ENCODE results near the gene GPR32. TPM values are rescaled to one million over a fixed set of nuclear protein-coding genes. Genes with fewer than 3 reads are reported as not detected.
"Not testable (repeated sequence)": the region's sequence is repeated elsewhere in the genome, so short reads cannot be mapped to it uniquely, and the experiment has no call there.

GPR32 gene
- total RNA-seq, 3 donors from 2014 or later (not counting 1 experiment from before 2014, with no cell fraction given) = not detected

DNA sequence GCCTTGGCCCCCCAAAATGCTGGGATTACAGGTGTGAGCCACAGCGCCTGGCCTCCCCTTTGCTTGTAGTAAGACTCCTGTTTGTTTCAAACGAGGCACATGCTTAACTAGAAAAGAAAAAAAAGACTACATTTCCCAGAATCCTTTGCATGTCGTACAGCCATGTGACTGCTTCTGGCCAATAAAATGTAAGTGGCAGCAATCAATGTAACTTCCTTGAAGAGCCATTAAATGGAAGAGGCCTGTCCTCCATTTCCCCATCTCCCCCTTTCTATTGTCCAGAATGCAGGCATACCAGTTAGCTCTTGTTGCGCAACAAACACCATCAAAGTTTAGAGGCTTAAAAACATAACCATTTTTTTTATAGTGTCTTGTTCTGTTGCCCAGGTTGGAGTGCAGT is 10.4 kb upstream of the GPR32 start:
- no peaks in the 10 kb centered on the region for H3K27me3 ChIP-seq (ENCODE audit: control insufficient read depth, insufficient read depth, low read length)
- DNase-seq (peak in 1 of 2 donors; percentile 23), ATAC-seq (no peak)
- intact Hi-C loops (cut with micrococcal nuclease) = no loop called here
- no peak overlapping the region for H3K4me3 Mint-ChIP-seq
- H3K4me1 Mint-ChIP-seq = no peaks in the 10 kb centered on the region
- WGBS (ENCODE audit: insufficient coverage) = 56% methylated on average over 4 of the region's 4 CpGs
- TF ChIP-seq CTCF (IDR thresholded peaks at IDR 0.05) = no peak
- H3K36me3 Mint-ChIP-seq = no peaks in the 10 kb centered on the region
- no peak overlapping the region for H3K27ac ChIP-seq (ENCODE audit: low read length)
- no peaks in the 10 kb centered on the region for H3K36me3 ChIP-seq (ENCODE audit: control insufficient read depth, insufficient read depth, low read length)
- H3K27ac Mint-ChIP-seq = no peak overlapping the region
- H3K27me3 Mint-ChIP-seq (ENCODE audit: low read depth in 2 of 2) = peaks cover 7% of the 10 kb centered on the region in 2 donors
- H3K9me3 ChIP-seq (ENCODE audit: control insufficient read depth, insufficient read depth, low read length) = no peaks in the 10 kb centered on the region
- no peaks in the 10 kb centered on the region for H3K4me1 ChIP-seq (ENCODE audit: control insufficient read depth, insufficient read depth, low read length)
- no peak overlapping the region for H3K4me3 ChIP-seq (ENCODE audit: low read length)
- no peaks in the 10 kb centered on the region for H3K9me3 Mint-ChIP-seq

DNA sequence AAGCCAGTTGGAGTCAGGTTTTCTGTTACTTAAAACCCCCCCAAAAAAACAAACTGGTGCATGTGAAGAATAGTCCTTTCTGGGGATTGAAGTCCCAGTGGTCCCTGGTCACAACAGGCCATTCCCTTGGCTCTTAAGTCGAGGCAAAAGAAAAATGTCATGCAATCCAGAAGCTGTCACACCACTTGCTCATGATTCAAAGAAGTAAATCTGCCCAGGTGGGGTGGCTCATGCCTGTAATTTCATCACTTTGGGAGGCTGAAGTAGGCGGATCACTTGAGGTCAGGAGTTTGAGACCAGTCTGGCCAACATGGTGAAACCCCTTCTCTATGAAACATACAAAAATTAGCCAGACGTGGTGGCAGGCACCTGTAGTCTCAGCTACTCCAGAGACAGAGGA is 8.8 kb upstream of the GPR32 start:
- DNase-seq; H3K27me3 ChIP-seq (ENCODE audit: control insufficient read depth, insufficient read depth, low read length); H3K27ac Mint-ChIP-seq; H3K4me1 Mint-ChIP-seq; H3K4me1 ChIP-seq (ENCODE audit: control insufficient read depth, insufficient read depth, low read length); H3K36me3 Mint-ChIP-seq; H3K4me3 ChIP-seq (ENCODE audit: low read length); H3K9me3 Mint-ChIP-seq; intact Hi-C loops (cut with micrococcal nuclease); ATAC-seq; H3K27ac ChIP-seq (ENCODE audit: low read length); H3K36me3 ChIP-seq (ENCODE audit: control insufficient read depth, insufficient read depth, low read length); H3K27me3 Mint-ChIP-seq (ENCODE audit: low read depth in 2 of 2); H3K9me3 ChIP-seq (ENCODE audit: control insufficient read depth, insufficient read depth, low read length); H3K4me3 Mint-ChIP-seq: not testable (repeated sequence)
- 61% methylated on average over 3 of the region's 3 CpGs for WGBS (ENCODE audit: insufficient coverage)

DNA sequence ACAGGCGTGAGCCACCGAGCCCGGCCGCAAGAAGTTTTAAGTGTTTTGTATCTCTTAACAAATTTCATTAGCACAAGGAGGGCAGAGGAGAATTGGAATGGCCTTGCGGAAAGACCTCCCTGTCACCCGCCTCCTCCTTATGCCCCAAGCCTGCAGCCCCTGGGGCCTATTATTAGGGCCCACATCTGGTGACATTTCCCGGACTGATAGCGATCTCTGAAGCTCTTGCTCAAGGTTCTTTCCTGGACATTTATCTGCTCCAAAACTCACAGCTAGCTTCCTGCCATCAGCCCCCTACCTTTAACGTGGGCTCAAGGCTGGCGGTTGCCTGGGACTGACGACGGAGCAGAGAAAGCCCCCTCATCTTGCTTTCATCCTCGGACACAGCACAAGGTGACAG is 6.7 kb upstream of the GPR32 start:
- ATAC-seq; H3K4me1 Mint-ChIP-seq; intact Hi-C loops (cut with micrococcal nuclease); DNase-seq; H3K4me3 ChIP-seq (ENCODE audit: low read length); H3K27me3 Mint-ChIP-seq (ENCODE audit: low read depth in 2 of 2); H3K27ac ChIP-seq (ENCODE audit: low read length); H3K36me3 Mint-ChIP-seq; H3K4me3 Mint-ChIP-seq; H3K4me1 ChIP-seq (ENCODE audit: control insufficient read depth, insufficient read depth, low read length); H3K27ac Mint-ChIP-seq; H3K36me3 ChIP-seq (ENCODE audit: control insufficient read depth, insufficient read depth, low read length); H3K27me3 ChIP-seq (ENCODE audit: control insufficient read depth, insufficient read depth, low read length); H3K9me3 Mint-ChIP-seq; H3K9me3 ChIP-seq (ENCODE audit: control insufficient read depth, insufficient read depth, low read length): not testable (repeated sequence)
- WGBS (ENCODE audit: insufficient coverage) = 86% methylated on average over 4 of the region's 13 CpGs

DNA sequence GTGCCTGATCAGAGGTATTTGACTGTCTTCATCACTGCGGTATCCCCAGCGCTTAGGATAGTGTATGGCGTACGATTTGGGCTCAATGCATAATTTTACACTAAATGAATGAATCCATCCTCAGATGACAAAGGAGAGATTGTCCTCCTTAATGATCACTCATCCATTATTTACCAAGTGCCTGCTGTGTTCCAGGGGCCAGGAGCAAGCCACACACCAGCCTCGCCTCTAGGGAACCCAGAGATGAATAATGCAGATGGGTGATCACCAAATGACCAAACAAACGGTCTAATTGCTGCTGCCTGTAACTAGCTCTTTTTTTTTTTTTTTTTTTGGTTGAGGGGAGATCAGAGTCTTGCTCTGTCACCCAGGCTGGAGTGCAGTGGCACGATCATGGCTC is 5.9 kb upstream of the GPR32 start:
- Histone ChIP-seq H3K4me1 (ENCODE audit: control insufficient read depth, insufficient read depth, low read length) (no peaks in the 10 kb centered on the region), H3K36me3 (ENCODE audit: control insufficient read depth, insufficient read depth, low read length) (no peaks in the 10 kb centered on the region), H3K27me3 (ENCODE audit: control insufficient read depth, insufficient read depth, low read length) (no peaks in the 10 kb centered on the region), H3K9me3 (ENCODE audit: control insufficient read depth, insufficient read depth, low read length) (no peaks in the 10 kb centered on the region), H3K27ac (ENCODE audit: low read length) (no peak overlapping the region), H3K4me3 (ENCODE audit: low read length) (no peak overlapping the region)
- DNase-seq (no peak), ATAC-seq (no peak)
- no peaks in the 10 kb centered on the region for H3K36me3 Mint-ChIP-seq
- H3K9me3 Mint-ChIP-seq = no peaks in the 10 kb centered on the region
- no peak overlapping the region for H3K4me3 Mint-ChIP-seq
- 86% methylated on average over 7 of the region's 7 CpGs for WGBS (ENCODE audit: insufficient coverage)
- TF ChIP-seq CTCF (IDR thresholded peaks at IDR 0.05) = no peak
- intact Hi-C loops (cut with micrococcal nuclease) = no loop called here
- H3K27ac Mint-ChIP-seq = no peak overlapping the region
- peaks cover 4 to 7% of the 10 kb centered on the region in 2 donors for H3K27me3 Mint-ChIP-seq (ENCODE audit: low read depth in 2 of 2)
- H3K4me1 Mint-ChIP-seq = no peaks in the 10 kb centered on the region

GRCh38 chr19:50766746-50767145 is 3.5 kb upstream of the GPR32 start:
- intact Hi-C loops (cut with micrococcal nuclease); H3K36me3 ChIP-seq (ENCODE audit: control insufficient read depth, insufficient read depth, low read length); H3K4me1 ChIP-seq (ENCODE audit: control insufficient read depth, insufficient read depth, low read length); H3K27me3 ChIP-seq (ENCODE audit: control insufficient read depth, insufficient read depth, low read length); H3K9me3 Mint-ChIP-seq; H3K4me3 ChIP-seq (ENCODE audit: low read length); ATAC-seq; H3K27me3 Mint-ChIP-seq (ENCODE audit: low read depth in 2 of 2); DNase-seq; H3K4me1 Mint-ChIP-seq; H3K27ac ChIP-seq (ENCODE audit: low read length); H3K36me3 Mint-ChIP-seq; H3K9me3 ChIP-seq (ENCODE audit: control insufficient read depth, insufficient read depth, low read length); H3K4me3 Mint-ChIP-seq; H3K27ac Mint-ChIP-seq: not testable (repeated sequence)
- 87% methylated on average over 10 of the region's 12 CpGs for WGBS (ENCODE audit: insufficient coverage)

- H3K9me3 ChIP-seq (ENCODE audit: control insufficient read depth, insufficient read depth, low read length); DNase-seq; H3K27me3 Mint-ChIP-seq (ENCODE audit: low read depth in 2 of 2); intact Hi-C loops (cut with micrococcal nuclease); H3K4me3 Mint-ChIP-seq; ATAC-seq; H3K4me1 Mint-ChIP-seq; H3K4me3 ChIP-seq (ENCODE audit: low read length); H3K27ac ChIP-seq (ENCODE audit: low read length); H3K27me3 ChIP-seq (ENCODE audit: control insufficient read depth, insufficient read depth, low read length); H3K4me1 ChIP-seq (ENCODE audit: control insufficient read depth, insufficient read depth, low read length); H3K9me3 Mint-ChIP-seq; H3K36me3 ChIP-seq (ENCODE audit: control insufficient read depth, insufficient read depth, low read length); H3K27ac Mint-ChIP-seq; H3K36me3 Mint-ChIP-seq: not testable (repeated sequence)
- 77% methylated on average over 5 of the region's 5 CpGs for WGBS (ENCODE audit: insufficient coverage)
These were observed 3.0 kb upstream of the GPR32 start for GRCh38 chr19:50767263-50767662.

Data from natural killer cell (primary cell).